K562 (cell line): ENCODE data around the gene CPED1. TPM values are rescaled to one million over a fixed set of nuclear protein-coding genes. Genes with fewer than 3 reads are reported as not detected.

Experiments used
- ATF2 ChIP-seq: sonication (generic); formaldehyde crosslinking; IDR thresholded peaks from 2 replicates; pipeline ENCODE4 v1.8.1; 2022; ENCODE audit warnings: missing genetic modification reagents
- ATF6 ChIP-seq: sonication (generic); formaldehyde crosslinking; IDR thresholded peaks from 2 replicates; pipeline ENCODE4 v1.4.0; 2020; ENCODE audit warnings: mild to moderate bottlenecking, missing genetic modification reagents
- CCAR2 ChIP-seq: fragments of 200-400 bp; formaldehyde crosslinking; IDR thresholded peaks from 2 replicates; pipeline ENCODE4 v1.6.1; 2017; ENCODE audit warnings: mild to moderate bottlenecking, low read depth, low read length
- DNMT1 ChIP-seq: fragments of 450-650 bp; IDR thresholded peaks from 2 replicates; pipeline ENCODE4 v1.6.1; 2016; ENCODE audit warnings: antibody characterized with exemption, mild to moderate bottlenecking
- FOXK1 ChIP-seq: sonication (generic); formaldehyde crosslinking; IDR thresholded peaks from 2 replicates; pipeline ENCODE4 v1.8.0; 2022; ENCODE audit warnings: missing genetic modification reagents, mild to moderate bottlenecking, borderline replicate concordance
- GTF2F1 ChIP-seq: IDR thresholded peaks from 2 replicates; pipeline ENCODE4 v1.6.1; 2011; ENCODE audit warnings: low read depth, low read length, improper control_type of control experiment
- JUND ChIP-seq, 2 experiments: IDR thresholded peaks; 2 replicates in 1 of 2; 3 replicates in 1 of 2; pipeline ENCODE4 v1.6.1; 2011; ENCODE audit warnings: borderline replicate concordance in 2 of 2, low read depth in 2 of 2, low read length in 2 of 2, improper control_type of control experiment in 1 of 2, missing biosample characterization in 1 of 2, missing genetic modification characterization in 1 of 2, missing genetic modification reagents in 1 of 2
- LEF1 ChIP-seq: fragments of 450-650 bp; IDR thresholded peaks from 2 replicates; pipeline ENCODE4 v1.6.1; 2016; ENCODE audit warnings: mild to moderate bottlenecking
- RBM15 ChIP-seq: fragments of 200-400 bp; formaldehyde crosslinking; IDR thresholded peaks from 2 replicates; pipeline ENCODE4 v1.6.1; 2018; ENCODE audit warnings: mild to moderate bottlenecking, low read length, moderate library complexity; ENCODE audit not compliant: insufficient read depth
- SLC30A9 ChIP-seq: fragments of 250-450 bp; sonication (Bioruptor Pico); IDR thresholded peaks from 2 replicates; pipeline ENCODE4 v1.8.0; 2022; ENCODE audit warnings: mild to moderate bottlenecking, moderate library complexity
- SRSF7 ChIP-seq: fragments of 200-400 bp; formaldehyde crosslinking; optimal IDR thresholded peaks from 2 replicates; pipeline ENCODE3; 2017; ENCODE audit warnings: mild to moderate bottlenecking, low read depth, low read length
- TCF15 ChIP-seq: fragments of 250-450 bp; sonication (Bioruptor Pico); IDR thresholded peaks from 2 replicates; pipeline ENCODE4 v1.8.0; 2022; ENCODE audit warnings: moderate library complexity, mild to moderate bottlenecking, inconsistent platforms
- THAP12 ChIP-seq: fragments of 250-450 bp; sonication (Bioruptor Pico); IDR thresholded peaks from 2 replicates; pipeline ENCODE4 v1.9.0; 2021; ENCODE audit warnings: mild to moderate bottlenecking, inconsistent platforms
- ZBTB11 ChIP-seq, 3 experiments: fragments of 200-800 bp in 1 of 3; fragments of 250-450 bp in 1 of 3; fragments of 450-650 bp in 1 of 3; sonication (Bioruptor Pico) in 1 of 3; sonication (Bioruptor generic) in 1 of 3; formaldehyde crosslinking in 1 of 3; IDR thresholded peaks; 2 replicates each; pipeline versions ENCODE4 v1.6.1 to v1.8.0; 2016 to 2022; ENCODE audit warnings: mild to moderate bottlenecking in 2 of 3, missing genetic modification characterization in 2 of 3, missing compliant biosample characterization in 1 of 3, moderate library complexity in 1 of 3
- ZNF165 ChIP-seq: fragments of 250-450 bp; sonication (Bioruptor Pico); IDR thresholded peaks from 2 replicates; pipeline ENCODE4 v1.4.0; 2020; ENCODE audit warnings: borderline replicate concordance
- ZNF175 ChIP-seq: fragments of 200-800 bp; sonication (Bioruptor generic); IDR thresholded peaks from 2 replicates; pipeline ENCODE4 v1.6.1; 2016; ENCODE audit warnings: low read depth, mild to moderate bottlenecking, missing genetic modification characterization, missing compliant biosample characterization
- polyA plus RNA-seq, 8 experiments: library from polyadenylated mRNA; depleted of rRNA in 4 of 8; stranded (reverse) in 5 of 8; unstranded in 3 of 8; fragments of >200 nt; fragmentation: Nextera tagmentation in 2 of 8; fragmentation: Illumina TruSeq in 1 of 8; extraction: Ambion mirVana in 2 of 8; extraction: Trizol in 1 of 8; gene quantifications; 2 replicates each; pipeline versions ENCODE4 v1.2.1 to v1.2.3, GENCODE V29; 2011 to 2014; ENCODE audit warnings: inconsistent platforms in 1 of 8, missing spikeins in 1 of 8
- total RNA-seq, 7 experiments: library from RNA; depleted of rRNA in 6 of 7; stranded (reverse); fragments of >200 nt in 6 of 7; fragmentation: Illumina TruSeq in 2 of 7; extraction: Trizol in 2 of 7; gene quantifications; 2 replicates each; pipeline versions ENCODE4 v1.2.1 to v1.2.3, GENCODE V29; 2011 to 2021; ENCODE audit warnings: low replicate concordance in 1 of 7

The CPED1 gene
- total and polyA plus RNA-seq, 9 of the 15 experiments (the other 6 are each of a cell fraction or from before 2014, with no cell fraction given) = 195 to 393 (median 290) TPM

GRCh38 chr7:120950539-120951308 lies 37.8 kb upstream of the CPED1 start, which contains the start of gene ING3 (continued):
- 0 out of 2 replicates have a peak, but pooled peaks have one; percentile 48 for TF ChIP-seq THAP12
- no peak; the same call in 1 of the 2 replicates for TF ChIP-seq ATF6
- TF ChIP-seq LEF1 = peak; percentile 58; the same call in 1 of the 2 replicates
- no peak for TF ChIP-seq CCAR2
- TF ChIP-seq JUND (IDR thresholded peaks at IDR 0.05; ENCODE audit: borderline replicate concordance, low read depth, low read length) = peak; percentile 91
- peak; percentile 64; the same call in 1 of the 3 replicates for TF ChIP-seq JUND (tag; IDR thresholded peaks at IDR 0.05; ENCODE audit: borderline replicate concordance, low read depth, low read length)
- TF ChIP-seq ZNF175 (CRISPR knock-in tag) = peak; percentile 93
- TF ChIP-seq RBM15 = no peak
- TF ChIP-seq DNMT1 = no peak
- TF ChIP-seq ATF2 = no peak
- no peak for TF ChIP-seq SRSF7
- peak in 1 of 3 experiments; percentile 84; a peak in 2 of 6 replicates for TF ChIP-seq ZBTB11 (CRISPR knock-in tag; IDR thresholded peaks at IDR 0.05)
- TF ChIP-seq ZNF165 (CRISPR knock-in tag) = no peak
- no peak for TF ChIP-seq SLC30A9 (CRISPR knock-in tag)
- no peak for TF ChIP-seq TCF15 (CRISPR knock-in tag)
- peak; percentile 66 for TF ChIP-seq GTF2F1
- no peak for TF ChIP-seq FOXK1
